GM21737 (cell line): ENCODE results near the gene SERTAD2.

Source experiments
- ATAC-seq: cut with Tn5 transposase; IDR thresholded peaks from one replicate; pipeline ENCODE4 v1.9.1; 2021; ENCODE audit warnings: mild to moderate bottlenecking, moderate library complexity; ENCODE audit not compliant: unreplicated experiment

SERTAD2 gene

DNA sequence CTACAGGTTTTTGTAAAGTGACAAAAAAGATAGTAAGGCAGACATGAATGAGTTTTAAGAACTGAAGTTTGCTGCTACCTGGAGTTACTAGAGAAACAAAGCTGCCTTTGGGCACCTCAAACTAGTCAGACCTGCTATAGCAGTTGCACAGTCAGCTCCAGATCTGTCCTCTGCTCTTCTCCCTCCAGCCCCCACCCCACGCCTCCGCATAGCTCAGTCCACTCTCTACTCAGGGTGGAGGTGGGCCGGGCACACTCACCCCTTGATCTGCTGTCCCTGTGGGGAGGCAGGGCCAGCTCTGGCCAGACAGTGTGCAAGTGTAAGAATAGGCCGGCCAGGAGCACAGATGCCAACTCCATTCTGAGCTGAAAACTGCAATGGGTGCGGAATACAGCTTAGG, 4.1 kb downstream of the SERTAD2 start:
- no peak for ATAC-seq

DNA sequence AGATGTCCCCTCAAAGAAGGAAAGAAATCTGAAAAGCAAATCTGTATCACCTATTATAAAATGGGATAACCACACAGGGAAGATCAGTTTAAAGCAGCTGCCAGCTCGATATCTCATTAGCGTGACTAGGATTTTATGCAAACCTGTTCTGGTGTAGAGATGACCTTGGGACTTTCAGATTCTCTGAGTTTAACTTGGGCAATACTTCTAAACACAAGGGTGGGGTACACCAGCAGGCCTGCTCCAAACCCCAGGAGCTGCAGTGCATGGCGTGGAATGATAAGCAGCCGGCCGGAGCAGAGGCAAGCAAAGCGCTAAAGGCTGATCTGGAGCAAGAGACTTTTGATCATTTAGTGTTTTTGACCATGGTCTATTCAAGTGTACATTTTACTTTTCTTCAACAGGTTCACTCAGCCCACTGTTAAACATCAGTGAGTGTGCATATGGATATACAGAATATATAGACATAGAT, 4.7 kb downstream of the SERTAD2 start:
- ATAC-seq, result no peak

DNA sequence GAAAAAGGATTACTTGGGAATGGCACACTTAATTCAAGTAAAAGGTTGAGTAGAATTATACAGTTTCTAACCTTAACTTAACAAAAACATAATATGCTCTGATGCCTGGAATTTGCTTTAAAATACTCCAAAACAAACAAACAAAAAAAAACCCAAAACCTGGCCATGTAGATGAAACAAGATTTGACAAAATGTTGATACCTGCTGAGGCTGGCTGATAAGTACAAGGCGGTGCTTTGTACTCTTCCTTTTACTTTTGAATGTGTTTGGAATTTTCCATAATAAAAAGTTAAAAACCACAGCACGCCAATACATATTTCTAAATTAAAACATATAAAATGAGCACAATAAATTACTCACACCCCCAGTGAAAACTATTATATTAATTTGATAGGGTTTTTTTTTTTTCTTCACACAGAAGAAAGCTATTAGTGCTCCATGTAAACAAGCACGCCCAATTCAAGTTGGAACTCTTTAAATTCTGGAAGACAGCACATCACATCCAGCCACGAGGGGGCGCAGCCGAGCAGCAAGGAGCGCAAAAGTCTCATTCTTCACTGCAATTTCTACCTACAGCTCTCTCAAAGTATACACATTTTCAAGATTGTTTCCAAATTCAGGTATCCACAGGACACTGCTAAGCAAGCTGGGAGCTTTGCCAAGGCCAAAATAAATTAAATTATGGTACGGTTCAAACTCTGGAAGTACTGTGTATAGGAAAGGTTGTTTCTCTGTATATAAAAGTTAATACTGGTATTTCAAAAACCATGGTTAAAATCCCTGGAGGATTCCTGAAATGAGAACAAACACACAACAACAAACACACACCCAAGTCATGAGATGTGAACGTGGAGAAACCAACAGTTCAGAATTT, 7.5 kb downstream of the SERTAD2 start:
- ATAC-seq, result no peak

DNA sequence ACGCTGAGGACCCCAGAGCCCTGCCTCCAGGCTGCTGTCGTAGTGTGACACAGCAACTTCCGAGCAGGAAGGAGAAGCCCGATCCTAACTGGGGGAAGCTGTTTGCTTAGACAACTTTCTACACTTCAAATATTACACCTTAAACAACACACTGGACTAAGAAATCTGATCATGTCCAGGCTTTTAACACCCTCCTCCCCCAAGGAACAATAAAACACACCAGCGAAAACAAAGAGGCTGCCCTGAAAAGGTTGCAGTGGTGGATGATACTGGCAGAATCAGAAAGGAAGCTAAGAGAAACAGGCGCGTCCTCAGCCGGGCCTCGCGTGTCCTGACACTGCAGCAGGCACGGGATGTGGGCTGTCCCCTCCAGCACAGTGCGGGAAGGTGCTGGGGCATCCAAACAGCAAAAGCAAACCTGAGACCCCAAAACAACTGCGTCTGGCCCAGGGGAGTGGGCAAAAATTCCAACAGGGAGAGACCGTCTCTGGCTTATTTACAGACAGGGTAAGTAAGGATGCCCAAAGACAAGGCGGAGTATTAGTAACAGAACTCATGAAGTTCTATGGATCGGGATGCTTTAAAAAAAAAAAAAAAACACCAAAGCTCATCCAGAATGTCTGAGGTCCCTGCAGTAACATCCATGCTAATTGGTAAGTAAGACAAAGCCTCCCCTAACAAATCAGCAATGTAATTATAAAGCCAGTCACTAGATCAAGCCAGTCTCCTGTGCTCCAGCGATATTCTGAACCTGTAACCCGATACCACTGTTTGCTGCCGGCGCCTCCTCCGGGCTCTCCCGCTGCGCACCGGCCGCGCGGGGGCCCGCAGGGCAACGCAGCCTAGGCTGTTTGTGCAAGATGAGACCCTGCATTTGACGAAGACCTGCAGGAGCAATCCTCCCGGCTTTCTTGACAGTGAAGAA, 9.0 kb downstream of the SERTAD2 start:
- peak; percentile 56 for ATAC-seq

DNA sequence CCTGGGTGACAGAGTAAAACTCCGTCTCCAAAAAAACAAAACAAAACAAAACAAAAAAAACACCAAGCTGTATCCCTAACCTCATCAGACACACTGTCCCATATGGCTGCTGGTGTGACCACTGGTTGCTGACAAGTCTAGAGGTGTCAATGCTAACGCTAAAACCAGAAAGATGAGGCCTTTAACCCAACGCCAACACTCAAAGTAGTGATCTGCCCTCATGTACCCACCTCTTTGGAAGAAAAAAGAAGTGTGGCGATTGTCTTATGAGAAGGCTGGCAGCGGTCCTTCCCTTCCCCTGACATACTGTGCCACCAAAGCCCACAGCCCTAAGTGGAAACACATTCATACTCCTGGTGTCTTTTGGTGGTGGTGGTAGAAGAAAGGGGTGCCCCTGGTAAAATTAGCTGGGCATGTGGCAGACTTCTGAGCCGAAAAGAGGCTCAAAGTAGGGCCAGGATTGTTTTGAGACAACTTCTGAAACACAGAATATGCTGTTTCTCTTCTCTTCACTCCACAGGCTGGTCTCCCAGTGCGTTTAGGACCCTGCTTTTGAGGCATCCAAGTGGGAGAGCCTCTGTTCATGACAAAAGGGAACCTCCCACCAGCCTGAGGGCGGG, 9.8 kb downstream of the SERTAD2 start:
- no peak for ATAC-seq

DNA sequence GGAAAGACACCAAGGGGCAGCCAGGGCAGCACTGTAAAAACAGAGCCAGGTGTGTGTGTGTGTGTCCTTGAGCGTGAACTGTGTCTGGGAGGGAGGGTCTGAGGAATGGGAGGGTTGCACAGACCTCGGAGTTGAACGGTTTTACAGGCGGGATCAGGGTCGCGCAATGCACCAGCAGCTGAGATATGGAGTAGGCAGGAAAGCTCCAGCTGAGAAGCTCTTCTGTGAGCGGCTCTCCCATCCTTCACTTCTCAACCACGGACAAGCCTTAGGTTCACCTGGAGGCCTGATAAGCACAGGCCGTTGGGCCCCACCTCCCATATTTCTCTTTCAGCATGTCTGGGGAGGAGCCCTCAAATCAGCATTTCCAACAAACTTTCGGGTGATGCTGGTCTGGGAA, 12.1 kb downstream of the SERTAD2 start:
- ATAC-seq, result no peak

DNA sequence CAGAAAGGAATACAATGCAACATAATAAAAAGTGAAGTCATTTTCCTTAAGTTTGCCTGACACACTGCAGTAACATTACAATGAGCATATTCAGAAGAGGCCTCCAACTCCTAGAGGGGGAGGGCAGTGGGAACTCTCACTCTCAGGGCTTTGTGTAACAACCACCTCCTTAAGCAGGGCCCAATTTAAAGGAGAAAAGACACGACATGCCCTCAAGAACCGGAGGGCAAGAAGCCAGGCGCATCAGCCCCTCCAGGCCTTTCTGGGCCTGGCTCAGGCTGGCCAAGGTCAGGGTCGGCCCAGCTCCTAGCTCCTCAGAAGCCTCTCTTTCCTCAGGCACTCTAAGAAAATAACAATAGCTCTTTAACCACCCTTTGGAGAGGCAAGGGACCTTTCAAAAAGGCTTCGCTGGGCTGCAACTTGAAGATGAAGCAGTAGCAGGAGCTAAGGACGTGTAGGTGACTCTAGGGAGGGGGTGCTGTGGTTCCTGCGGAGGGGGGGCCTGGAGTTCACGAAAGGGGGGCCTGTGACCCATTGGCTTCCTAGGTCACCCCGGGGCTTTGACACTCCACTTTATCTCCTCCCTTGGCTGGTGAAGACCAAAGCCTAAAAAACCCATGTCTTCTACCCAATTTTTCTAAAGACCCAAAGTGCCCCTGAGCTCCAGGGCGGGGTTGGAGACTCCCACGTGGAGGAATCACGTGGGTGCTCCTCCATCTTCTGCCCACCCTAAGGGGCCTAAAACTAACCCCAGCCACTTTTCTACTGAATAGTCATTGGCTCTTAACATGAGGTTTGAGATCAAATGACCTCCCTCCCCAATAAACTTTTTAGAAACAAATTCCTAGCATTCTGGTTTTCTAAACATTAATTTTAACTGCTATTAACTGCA, 13.3 kb downstream of the SERTAD2 start:
- ATAC-seq, result no peak

DNA sequence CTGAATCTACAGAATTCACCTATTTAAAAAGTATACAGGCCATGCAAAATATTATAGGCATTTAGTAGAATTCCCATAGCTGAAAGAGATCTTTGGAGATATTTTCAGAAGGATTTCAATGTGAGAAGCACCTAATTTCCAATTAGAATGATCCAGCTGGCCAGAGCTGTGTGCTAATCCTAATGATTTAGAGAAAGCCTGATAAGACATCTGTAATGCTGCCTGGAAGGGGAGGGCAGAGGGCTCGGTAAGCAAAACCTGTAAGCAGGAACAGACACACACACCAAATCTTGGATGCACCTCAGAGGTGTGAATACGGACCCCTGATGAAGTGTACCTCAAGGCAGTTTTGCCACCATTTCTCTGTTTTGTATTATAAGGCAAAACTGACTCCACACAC, 14.0 kb downstream of the SERTAD2 start:
- ATAC-seq, result no peak

DNA sequence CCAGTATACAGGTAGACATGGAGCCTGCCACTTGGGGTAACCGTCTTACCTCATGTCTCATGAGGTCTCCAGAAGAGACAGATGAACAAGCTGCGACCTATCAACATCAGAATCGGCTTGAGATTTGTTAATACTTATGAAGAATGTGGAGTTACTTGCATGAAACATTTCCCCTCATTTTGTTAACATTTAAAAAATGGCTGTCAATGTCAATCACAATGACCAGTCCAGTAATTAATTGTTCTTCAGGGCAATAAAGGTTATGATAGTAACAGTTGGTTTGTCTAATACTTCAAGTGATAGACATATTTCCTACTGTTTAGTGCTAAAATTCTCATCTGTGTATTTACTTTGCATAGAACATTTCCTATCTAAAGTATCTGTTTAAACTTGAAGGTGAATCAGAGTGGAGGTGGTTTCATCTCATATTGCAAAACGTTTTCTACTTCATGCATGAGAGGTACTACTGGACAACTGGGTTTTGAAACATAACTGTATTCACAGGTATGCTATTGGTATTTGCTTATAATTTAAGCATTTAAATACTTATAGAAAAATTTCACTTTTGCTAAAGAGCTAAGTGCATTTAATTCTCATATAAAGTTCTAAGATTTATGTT, 15.1 kb downstream of the SERTAD2 start:
- ATAC-seq, result no peak

DNA sequence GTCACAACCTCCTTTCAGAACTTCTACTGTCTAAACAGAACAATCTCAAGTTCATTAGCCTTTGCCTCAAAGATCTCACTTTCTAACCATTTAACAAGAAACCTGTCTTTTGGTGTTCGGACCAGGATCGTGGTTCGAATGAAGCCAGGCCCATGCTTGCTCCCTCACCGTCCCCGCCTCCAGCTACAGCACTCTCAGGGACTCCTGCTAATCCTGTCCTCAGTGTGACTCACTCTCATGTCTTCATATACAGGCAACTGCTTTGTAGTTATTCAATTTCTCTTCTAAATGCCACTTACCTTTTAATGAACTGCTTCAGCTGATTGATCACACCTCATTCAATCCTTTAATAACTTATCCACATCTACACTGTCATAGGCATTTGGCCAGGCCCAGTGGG, 15.8 kb downstream of the SERTAD2 start:
- ATAC-seq, result no peak

DNA sequence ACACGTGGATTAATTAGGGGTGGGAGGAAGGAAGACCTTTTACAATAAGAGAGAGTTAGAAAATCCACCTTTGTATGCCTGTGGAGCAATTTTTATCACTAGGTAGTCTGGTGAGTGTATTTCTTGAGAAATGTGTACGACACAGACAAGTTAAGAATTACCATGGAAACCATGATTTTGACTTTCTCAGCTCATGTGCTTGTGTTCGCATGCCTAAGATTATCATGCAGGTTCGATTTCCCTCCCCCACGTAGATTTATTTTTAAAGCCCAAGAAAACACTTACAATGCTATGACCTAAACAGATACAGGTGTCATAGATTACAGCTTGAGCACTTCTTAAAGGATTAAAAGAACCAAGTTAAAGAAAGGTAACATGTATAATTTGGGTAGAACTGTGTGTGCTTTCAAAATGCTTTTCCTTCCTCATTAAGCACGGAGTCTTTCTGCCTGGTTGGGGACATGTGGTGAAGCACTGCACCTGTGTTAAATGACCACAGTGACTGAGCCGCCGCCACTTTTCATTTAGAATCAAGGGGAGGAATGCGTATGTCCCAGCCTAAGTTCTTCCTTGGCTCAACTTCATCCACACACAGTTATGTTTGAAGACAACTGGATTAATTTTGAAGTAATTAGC, 16.6 kb downstream of the SERTAD2 start:
- peak; percentile 35 for ATAC-seq

DNA sequence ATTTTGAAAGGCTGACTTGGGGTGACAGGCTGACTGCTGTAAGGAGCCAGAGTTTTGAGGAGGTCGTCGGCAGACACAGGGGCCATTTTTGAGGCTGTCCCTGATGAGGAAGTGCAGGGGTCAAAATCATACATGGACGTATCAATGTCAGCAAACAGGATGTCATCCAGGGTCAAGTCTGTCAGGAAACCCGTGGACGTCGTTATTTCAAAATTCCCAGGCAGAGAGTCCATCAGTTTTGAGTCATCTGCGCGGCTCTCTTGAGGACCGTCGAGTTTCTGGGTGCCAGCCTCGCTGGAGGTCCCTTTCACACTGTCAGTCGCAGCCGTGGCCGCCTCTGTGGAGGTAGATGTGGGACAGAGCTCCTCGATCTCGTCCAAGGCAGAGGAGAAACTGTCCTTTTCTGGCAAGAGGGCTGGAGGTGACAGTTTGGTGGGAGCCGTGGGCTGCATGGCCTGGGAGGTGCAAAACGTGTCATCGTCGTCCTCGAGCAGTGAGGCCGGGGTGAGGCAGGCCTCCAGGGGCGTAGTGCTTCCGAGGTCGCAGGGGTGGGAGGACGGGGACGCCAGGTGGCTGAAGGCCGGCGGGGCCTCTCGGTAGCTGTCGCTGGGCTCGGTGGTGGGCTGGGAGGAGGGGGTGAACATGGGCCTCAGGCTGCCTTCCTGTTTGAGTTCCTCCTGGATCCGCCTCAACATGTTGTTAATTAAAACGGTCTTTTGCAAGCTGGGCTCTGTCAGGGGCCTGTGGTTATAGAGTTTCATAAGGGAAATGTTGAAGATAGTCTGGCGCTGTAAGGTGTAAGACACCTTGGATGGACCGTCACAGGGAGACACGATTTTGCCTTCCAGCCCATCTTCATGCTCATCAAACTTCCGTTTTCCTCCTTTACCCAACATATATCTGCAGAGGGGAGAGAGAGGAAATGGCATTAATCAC, 17.5 kb downstream of the SERTAD2 start:
- ATAC-seq, result peak; percentile 50

DNA sequence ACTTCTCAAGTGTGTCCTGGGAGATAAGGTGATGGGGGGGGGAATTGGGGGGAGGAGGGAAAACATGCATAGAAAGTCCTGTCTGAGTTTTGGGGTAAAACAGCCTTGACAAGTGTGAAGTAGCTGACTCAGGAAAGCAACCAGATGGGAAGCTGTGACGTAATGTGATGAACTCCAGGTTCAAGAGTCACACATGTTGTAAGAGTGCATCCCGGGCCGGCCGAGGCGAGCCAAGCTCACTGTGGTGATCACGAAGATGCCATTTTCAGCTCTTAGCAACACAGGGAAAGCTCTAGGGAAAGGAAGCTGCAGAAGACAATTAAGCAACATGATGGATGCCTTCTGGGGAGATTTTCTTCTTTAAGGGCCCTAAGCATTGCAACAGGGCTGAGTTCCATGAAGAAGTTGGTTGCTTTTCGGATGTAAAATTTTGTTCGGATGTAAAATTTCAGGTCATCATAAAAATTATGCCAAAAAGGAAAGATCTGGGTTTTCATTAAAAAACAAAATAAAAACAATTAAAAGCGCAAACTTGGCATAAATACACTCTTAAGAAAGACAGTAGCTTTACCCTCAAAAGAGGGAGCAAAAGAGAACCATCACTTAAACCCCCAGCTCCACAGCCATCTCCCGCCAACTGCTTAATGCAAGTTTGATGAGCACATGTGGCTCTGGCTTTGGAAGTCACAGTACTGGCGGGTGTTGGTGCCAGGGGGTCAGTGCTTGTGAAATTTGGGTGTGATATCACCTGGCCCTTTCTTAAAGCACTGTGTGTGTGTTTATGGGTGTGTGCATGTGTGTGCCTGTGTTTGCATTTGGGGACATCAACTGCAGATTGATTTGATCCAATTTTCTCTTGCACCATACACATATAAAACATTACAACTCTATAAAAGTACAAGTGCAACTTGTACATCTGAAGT, 19.1 kb downstream of the SERTAD2 start:
- no peak for ATAC-seq

DNA sequence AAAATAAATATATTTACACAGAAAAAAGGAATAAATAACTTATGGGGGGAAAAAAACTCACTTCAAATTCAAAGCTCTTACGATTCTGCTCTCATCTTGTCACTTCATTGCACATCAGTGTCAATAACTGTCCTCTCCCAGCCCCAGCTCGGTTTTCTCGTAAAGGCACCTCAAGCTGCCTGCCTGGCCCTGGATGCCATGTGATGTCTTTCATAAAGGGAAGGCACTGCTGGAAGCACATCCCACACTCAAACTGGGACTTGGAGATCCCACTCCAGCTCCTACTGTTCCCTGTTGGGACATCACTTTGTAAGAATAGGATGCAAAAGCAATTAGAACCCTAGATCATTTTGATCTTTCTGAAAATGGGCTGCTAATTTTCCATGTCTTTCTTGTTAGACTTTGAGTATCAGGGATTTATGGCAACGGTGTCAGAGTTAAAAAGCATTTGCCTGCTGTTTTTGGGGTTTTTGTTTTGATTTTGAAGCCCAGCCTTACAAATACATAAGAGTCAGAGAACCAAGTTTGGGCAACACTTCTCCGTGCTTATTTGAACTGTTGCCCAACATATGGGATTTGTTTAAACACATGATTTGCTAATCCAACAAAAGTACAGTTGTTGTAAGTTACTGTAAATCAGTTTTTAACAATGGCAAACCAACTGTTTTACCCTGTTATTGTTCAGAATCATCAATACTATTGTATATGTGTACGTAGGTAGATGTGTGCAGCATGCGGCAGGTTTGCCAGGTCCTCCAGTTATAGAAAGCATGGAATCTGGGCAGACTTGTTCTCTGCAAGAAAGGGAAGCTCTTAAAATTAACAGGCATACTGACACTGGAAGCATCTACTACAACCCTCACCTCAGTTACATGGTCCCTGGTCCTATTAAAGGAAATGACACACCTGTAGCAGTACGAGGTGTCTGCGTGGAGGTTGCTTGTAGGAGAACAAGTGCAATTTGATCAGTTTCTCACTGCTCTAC, 20.6 kb downstream of the SERTAD2 start:
- no peak for ATAC-seq

DNA sequence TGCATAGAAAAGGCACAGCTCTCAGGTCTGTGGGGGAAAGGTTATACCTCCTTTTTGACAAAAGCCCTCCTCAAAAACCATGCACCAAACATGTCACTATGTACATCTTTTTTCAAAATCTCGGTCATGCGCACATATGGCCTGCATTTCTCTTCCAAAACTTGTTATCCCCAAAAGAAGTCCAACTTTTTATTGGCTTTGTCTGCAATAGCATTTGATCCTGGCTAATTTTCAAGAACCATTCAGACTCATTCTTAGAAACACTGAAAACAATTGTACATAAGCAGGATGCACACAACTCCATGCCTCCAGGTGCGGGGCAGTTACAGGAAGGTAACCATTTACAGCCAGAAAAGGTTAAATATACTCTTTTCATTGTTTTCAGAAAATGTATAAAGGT, 21.9 kb downstream of the SERTAD2 start:
- no peak for ATAC-seq

DNA sequence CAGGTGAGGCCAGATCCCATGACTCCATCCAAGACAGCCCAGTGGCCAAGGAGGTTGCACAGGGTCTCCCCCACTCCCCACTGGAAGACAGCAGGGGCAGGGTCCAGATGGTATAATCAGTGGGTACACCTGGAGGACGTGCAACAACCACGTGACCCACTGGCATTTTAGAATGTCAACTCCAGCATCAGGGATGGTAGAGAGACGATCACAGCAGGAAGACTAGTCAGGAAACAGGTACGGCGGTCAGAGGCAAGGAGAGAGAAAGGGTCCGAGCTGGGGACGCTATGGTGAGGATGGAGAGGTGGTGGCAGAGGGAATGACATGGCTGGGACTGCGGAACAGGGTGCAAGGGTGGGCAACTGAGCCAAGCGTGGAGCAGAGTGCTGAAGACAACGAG, 23.0 kb downstream of the SERTAD2 start:
- ATAC-seq, result no peak
